Loucy (cell line): ENCODE results near the gene TMIE.

Experiments used
- CTCF ChIP-seq: fragments of 200-600 bp; sonication (generic); conservative IDR thresholded peaks from 2 replicates; pipeline ENCODE4 v1.5.1; 2014; ENCODE audit warnings: mild to moderate bottlenecking, antibody characterized with exemption, low read length
- EZH2phosphoT487 ChIP-seq: fragments of 200-600 bp; IDR thresholded peaks from 2 replicates; pipeline ENCODE4 v1.6.1; 2018; ENCODE audit warnings: antibody characterized with exemption, mild to moderate bottlenecking, moderate library complexity, borderline replicate concordance

- TF ChIP-seq CTCF (no peak), EZH2phosphoT487 (no peak)
Observed at GRCh38 chr3:46734773-46735172, 33.6 kb downstream of the TMIE start.
